ENCODE measurements around the gene ITGA1. TPM values are rescaled to one million over a fixed set of nuclear protein-coding genes. Genes with fewer than 3 reads are reported as not detected.

The ITGA1 gene
- total and polyA plus RNA-seq, 2 of the 13 experiments (the other 11 are each of a cell fraction or from before 2014, with no cell fraction given) = 23.1 to 28.6 TPM

GRCh38 chr5:52787600-52788504 lies at the start of gene ITGA1, which contains the start of gene PELO (continued):
- TF ChIP-seq MXI1 (IDR thresholded peaks at IDR 0.05; ENCODE audit: borderline replicate concordance, low read depth, low read length) (0 out of 3 replicates have a peak, but pooled peaks have one; percentile 19), U2AF1 (optimal IDR thresholded peaks at IDR 0.05; ENCODE audit: low read depth, low read length) (peak; percentile 75), ZNF501 (CRISPR knock-in tag; IDR thresholded peaks at IDR 0.05) (peak; percentile 94), ZBTB7A (CRISPR knock-in tag; IDR thresholded peaks at IDR 0.05) (peak; percentile 88), ZNF619 (CRISPR knock-in tag; IDR thresholded peaks at IDR 0.05) (peak; percentile 82; the same call in 1 of the 2 replicates), IRF9 (CRISPR knock-in tag; IDR thresholded peaks at IDR 0.05; ENCODE audit: borderline replicate concordance) (peak; percentile 55; the same call in 1 of the 2 replicates), ELF1 (CRISPR knock-in tag; IDR thresholded peaks at IDR 0.05) (no peak; the same call in none of the 2 replicates), ZSCAN9 (CRISPR knock-in tag; IDR thresholded peaks at IDR 0.05; ENCODE audit: borderline replicate concordance) (peak; percentile 51; the same call in 1 of the 2 replicates), TP53 (CRISPR knock-in tag; conservative IDR thresholded peaks at IDR 0.05) (no peak), ADNP (CRISPR knock-in tag; IDR thresholded peaks at IDR 0.05) (no peak), ZNF629 (CRISPR knock-in tag; conservative IDR thresholded peaks at IDR 0.05) (peak; percentile 6; the same call in 1 of the 2 replicates), MEIS1 (CRISPR knock-in tag; IDR thresholded peaks at IDR 0.05; ENCODE audit: borderline replicate concordance) (0 out of 2 replicates have a peak, but pooled peaks have one; percentile 60), SRSF1 (optimal IDR thresholded peaks at IDR 0.05; ENCODE audit: low read depth, low read length) (peak; percentile 73), POGK (CRISPR knock-in tag; conservative IDR thresholded peaks at IDR 0.05) (peak; percentile 83; the same call in 1 of the 2 replicates), ZNF367 (CRISPR knock-in tag; IDR thresholded peaks at IDR 0.05; ENCODE audit: borderline replicate concordance) (no peak), ZNF816 (CRISPR knock-in tag; IDR thresholded peaks at IDR 0.05; ENCODE audit: borderline replicate concordance) (no peak), XRCC5 (optimal IDR thresholded peaks at IDR 0.05; ENCODE audit: low read length) (peak; percentile 66), CERS6 (CRISPR knock-in tag; IDR thresholded peaks at IDR 0.05) (no peak), ZNF550 (CRISPR knock-in tag; IDR thresholded peaks at IDR 0.05; ENCODE audit: borderline replicate concordance) (no peak), ZNF746 (CRISPR knock-in tag; IDR thresholded peaks at IDR 0.05) (peak; percentile 76; the same call in 1 of the 2 replicates), ZNF263 (CRISPR knock-in tag; IDR thresholded peaks at IDR 0.05) (no peak), ZNF253 (CRISPR knock-in tag; IDR thresholded peaks at IDR 0.05; ENCODE audit: borderline replicate concordance) (0 out of 2 replicates have a peak, but pooled peaks have one; percentile 39), ZNF335 (CRISPR knock-in tag; IDR thresholded peaks at IDR 0.05) (0 out of 2 replicates have a peak, but pooled peaks have one; percentile 47), ZMYM3 (CRISPR knock-in tag; IDR thresholded peaks at IDR 0.05) (0 out of 2 replicates have a peak, but pooled peaks have one; percentile 29), RBFOX2 (IDR thresholded peaks at IDR 0.05; ENCODE audit: low read depth, low read length) (peak; percentile 93), ARNT (IDR thresholded peaks at IDR 0.05) (no peak), ZNF780A (CRISPR knock-in tag; IDR thresholded peaks at IDR 0.05) (no peak)

Measured in HepG2 (cell line).